ENCODE data around the gene XPNPEP3.

Gene XPNPEP3

DNA sequence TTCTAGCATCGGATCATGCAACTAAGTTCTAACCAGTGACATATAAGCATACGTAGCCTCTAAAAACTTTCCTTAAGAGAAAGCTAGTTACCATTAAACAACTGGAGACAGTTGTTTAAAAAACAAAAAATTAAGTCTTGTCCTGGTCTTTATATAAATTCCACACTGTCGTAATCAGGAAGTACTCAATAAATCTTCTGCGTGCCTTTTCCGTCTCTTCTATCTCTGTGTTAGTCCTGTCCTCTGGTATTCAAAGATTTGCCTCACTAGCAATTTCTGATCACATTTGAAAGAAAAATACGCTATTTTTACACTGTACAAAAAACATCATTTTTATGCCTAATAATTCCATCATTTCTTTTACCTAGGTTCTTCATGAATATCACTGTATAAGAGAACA lies 27.8 kb upstream of the XPNPEP3 start:
- H3K9me3 ChIP-seq (ENCODE audit: insufficient read depth, low read length), result no peaks in the 10 kb centered on the region
- H3K27me3 ChIP-seq (ENCODE audit: low read length), result no peaks in the 10 kb centered on the region
- no peak overlapping the region for H2AFZ ChIP-seq (ENCODE audit: low read depth, low read length, severe bottlenecking)
- no peaks in the 10 kb centered on the region for H3K79me2 ChIP-seq (ENCODE audit: insufficient read depth, low read length)
- H3F3A ChIP-seq (ENCODE audit: insufficient read depth), result peaks cover 18% of the 10 kb centered on the region; the same call in 1 of the 2 replicates
- no peak overlapping the region for H3K4me2 ChIP-seq (ENCODE audit: low read depth, low read length, poor library complexity, severe bottlenecking)
- 0 out of 2 replicates have a peak, but pooled peaks cover 2% of the 10 kb centered on the region for H4K20me1 ChIP-seq (ENCODE audit: low read depth, low read length)
- H3K27ac ChIP-seq (ENCODE audit: low read depth, low read length), result no peak overlapping the region
- peaks cover 56% of the 10 kb centered on the region for H3K36me3 ChIP-seq (ENCODE audit: low read length)
- no peaks in the 10 kb centered on the region for H3K9me2 ChIP-seq (replicated peaks; ENCODE audit: insufficient read depth, low read length)
- no peak overlapping the region for H3K9ac ChIP-seq (ENCODE audit: low read length)
- TF ChIP-seq EZH2phosphoT487 (conservative IDR thresholded peaks at IDR 0.05; ENCODE audit: low read length), result no peak
- TF ChIP-seq, protein P1, sequence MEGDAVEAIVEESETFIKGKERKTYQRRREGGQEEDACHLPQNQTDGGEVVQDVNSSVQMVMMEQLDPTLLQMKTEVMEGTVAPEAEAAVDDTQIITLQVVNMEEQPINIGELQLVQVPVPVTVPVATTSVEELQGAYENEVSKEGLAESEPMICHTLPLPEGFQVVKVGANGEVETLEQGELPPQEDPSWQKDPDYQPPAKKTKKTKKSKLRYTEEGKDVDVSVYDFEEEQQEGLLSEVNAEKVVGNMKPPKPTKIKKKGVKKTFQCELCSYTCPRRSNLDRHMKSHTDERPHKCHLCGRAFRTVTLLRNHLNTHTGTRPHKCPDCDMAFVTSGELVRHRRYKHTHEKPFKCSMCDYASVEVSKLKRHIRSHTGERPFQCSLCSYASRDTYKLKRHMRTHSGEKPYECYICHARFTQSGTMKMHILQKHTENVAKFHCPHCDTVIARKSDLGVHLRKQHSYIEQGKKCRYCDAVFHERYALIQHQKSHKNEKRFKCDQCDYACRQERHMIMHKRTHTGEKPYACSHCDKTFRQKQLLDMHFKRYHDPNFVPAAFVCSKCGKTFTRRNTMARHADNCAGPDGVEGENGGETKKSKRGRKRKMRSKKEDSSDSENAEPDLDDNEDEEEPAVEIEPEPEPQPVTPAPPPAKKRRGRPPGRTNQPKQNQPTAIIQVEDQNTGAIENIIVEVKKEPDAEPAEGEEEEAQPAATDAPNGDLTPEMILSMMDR (IDR thresholded peaks at IDR 0.05; ENCODE audit: insufficient read depth, low read length, poor library complexity, severe bottlenecking), result no peak
- no peak overlapping the region for H3K4me3 ChIP-seq (ENCODE audit: insufficient read depth, low read length, poor library complexity, severe bottlenecking)

DNA sequence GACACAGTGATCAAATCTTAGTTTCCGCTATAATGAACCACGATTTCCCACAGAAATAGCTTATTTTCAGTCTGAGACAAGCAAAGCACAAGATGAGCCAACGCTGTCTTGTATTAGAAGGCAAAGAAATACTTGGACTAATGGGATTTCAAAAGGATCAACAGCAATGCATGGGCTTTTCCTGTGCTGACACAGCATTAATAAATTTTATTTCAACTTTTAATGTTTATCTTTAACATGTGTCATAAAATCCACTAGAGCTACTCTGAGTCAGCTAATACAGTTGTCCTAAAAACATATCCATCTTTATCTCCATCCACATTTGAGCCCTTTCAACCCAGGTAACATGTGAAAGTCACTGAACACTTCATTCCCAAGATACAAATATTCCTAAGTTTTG lies 22.3 kb upstream of the XPNPEP3 start:
- Histone ChIP-seq H3K9ac (ENCODE audit: low read length) (no peak overlapping the region), H3K79me2 (ENCODE audit: insufficient read depth, low read length) (peaks cover 15% of the 10 kb centered on the region), H4K20me1 (ENCODE audit: low read depth, low read length) (0 out of 2 replicates have a peak, but pooled peaks cover 2% of the 10 kb centered on the region), H3K27me3 (ENCODE audit: low read length) (no peaks in the 10 kb centered on the region), H3K9me2 (replicated peaks; ENCODE audit: insufficient read depth, low read length) (no peaks in the 10 kb centered on the region), H3K4me2 (ENCODE audit: low read depth, low read length, poor library complexity, severe bottlenecking) (no peak overlapping the region), H3K9me3 (ENCODE audit: insufficient read depth, low read length) (no peaks in the 10 kb centered on the region), H3K4me3 (ENCODE audit: insufficient read depth, low read length, poor library complexity, severe bottlenecking) (no peak overlapping the region), H2AFZ (ENCODE audit: low read depth, low read length, severe bottlenecking) (no peak overlapping the region), H3K27ac (ENCODE audit: low read depth, low read length) (no peak overlapping the region), H3K36me3 (ENCODE audit: low read length) (peaks cover 54% of the 10 kb centered on the region; the same call in 1 of the 2 replicates), H3F3A (ENCODE audit: insufficient read depth) (peaks cover 7% of the 10 kb centered on the region; the same call in 1 of the 2 replicates)
- TF ChIP-seq, protein P1 (IDR thresholded peaks at IDR 0.05; ENCODE audit: insufficient read depth, low read length, poor library complexity, severe bottlenecking), result no peak
- TF ChIP-seq EZH2phosphoT487 (conservative IDR thresholded peaks at IDR 0.05; ENCODE audit: low read length), result no peak

DNA sequence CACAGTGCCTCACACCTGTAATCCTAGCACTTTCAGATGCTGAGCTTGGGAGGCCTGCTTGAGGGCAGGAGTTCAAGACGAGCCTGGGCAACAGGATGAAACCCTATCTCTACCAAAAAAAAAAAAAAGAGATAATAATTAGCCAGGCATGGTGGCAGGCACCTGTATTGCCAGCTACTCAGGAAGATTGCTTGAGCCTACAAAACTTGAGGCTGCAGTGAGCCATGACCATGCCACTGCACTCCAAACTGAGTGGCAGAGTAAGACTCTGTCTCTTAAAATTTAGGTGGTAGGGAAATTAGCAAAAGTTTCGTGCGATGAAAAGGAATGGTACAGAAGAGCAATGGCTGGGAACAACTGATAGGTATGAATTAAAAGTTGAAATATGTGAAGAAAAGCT lies 18.5 kb upstream of the XPNPEP3 start:
- Histone ChIP-seq H2AFZ (ENCODE audit: low read depth, low read length, severe bottlenecking) (no peak overlapping the region), H3K9ac (ENCODE audit: low read length) (no peak overlapping the region), H3F3A (ENCODE audit: insufficient read depth) (peaks cover 7% of the 10 kb centered on the region; the same call in 1 of the 2 replicates), H3K27ac (ENCODE audit: low read depth, low read length) (no peak overlapping the region), H3K36me3 (ENCODE audit: low read length) (peaks cover 42% of the 10 kb centered on the region), H3K4me3 (ENCODE audit: insufficient read depth, low read length, poor library complexity, severe bottlenecking) (no peak overlapping the region), H4K20me1 (ENCODE audit: low read depth, low read length) (no peaks in the 10 kb centered on the region), H3K9me2 (replicated peaks; ENCODE audit: insufficient read depth, low read length) (no peaks in the 10 kb centered on the region), H3K4me2 (ENCODE audit: low read depth, low read length, poor library complexity, severe bottlenecking) (no peak overlapping the region), H3K9me3 (ENCODE audit: insufficient read depth, low read length) (no peaks in the 10 kb centered on the region), H3K27me3 (ENCODE audit: low read length) (no peaks in the 10 kb centered on the region), H3K79me2 (ENCODE audit: insufficient read depth, low read length) (peaks cover 23% of the 10 kb centered on the region)
- TF ChIP-seq, protein P1 (IDR thresholded peaks at IDR 0.05; ENCODE audit: insufficient read depth, low read length, poor library complexity, severe bottlenecking), result no peak
- no peak for TF ChIP-seq EZH2phosphoT487 (conservative IDR thresholded peaks at IDR 0.05; ENCODE audit: low read length)
